HG02642 (cell line): ENCODE data around the gene MXI1.
"Not testable (repeated sequence)": the region's sequence is repeated elsewhere in the genome, so short reads cannot be mapped to it uniquely, and the experiment has no call there.

Experiments used
- ATAC-seq: cut with Tn5 transposase; IDR thresholded peaks from one replicate; pipeline ENCODE4 v1.9.1; 2021; ENCODE audit warnings: mild to moderate bottlenecking; ENCODE audit not compliant: unreplicated experiment, poor library complexity

MXI1 gene

GRCh38 chr10:110179220-110179619 is 28.2 kb upstream of the MXI1 start:
- no peak for ATAC-seq

- ATAC-seq = no peak
These were observed 26.0 kb upstream of the MXI1 start for GRCh38 chr10:110181451-110181850.

DNA sequence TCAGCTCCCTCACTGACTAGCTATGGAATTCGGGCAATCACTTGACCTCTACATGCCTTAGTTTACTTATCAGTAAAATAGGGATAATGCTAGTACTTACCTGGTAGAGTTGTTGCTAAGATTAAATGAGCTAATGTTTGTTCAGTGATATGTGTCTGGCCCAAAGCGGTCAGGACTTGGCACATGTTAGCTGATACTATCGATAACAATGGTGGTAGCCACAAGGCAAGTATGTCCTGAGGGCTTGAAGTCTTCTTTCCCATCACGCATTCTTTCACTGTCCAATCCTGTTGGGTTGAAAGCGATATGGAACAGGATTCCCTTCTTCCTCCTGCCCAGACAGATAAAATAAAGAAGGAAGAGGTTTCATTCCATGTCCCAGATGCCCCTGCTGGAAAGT is 25.5 kb upstream of the MXI1 start:
- ATAC-seq = no peak

- ATAC-seq = no peak
These were observed 23.0 kb upstream of the MXI1 start for GRCh38 chr10:110184398-110184797.

GRCh38 chr10:110185646-110186182 is 21.7 kb upstream of the MXI1 start:
- not testable (repeated sequence) for ATAC-seq

DNA sequence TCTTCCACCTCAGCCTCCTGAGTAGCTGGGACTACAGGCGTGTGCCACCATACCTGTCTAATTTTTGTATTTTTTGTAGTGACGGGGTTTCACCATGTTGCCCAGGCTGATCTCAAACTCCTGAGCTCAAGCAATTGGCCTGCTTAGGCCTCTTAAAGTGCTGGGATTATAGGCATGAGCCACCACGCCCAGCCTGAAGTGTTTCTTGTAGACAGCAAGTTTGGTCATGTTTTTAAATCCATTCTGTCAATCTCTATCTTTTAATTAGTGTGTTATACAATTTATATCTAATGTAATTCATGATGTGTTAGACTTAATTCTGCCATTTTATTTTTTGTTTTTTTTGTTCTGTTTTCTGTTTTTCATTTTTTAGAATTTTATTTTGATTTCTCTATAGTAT is 17.2 kb upstream of the MXI1 start:
- ATAC-seq = no peak

GRCh38 chr10:110192552-110192951 is 14.9 kb upstream of the MXI1 start:
- ATAC-seq = peak; percentile 64

DNA sequence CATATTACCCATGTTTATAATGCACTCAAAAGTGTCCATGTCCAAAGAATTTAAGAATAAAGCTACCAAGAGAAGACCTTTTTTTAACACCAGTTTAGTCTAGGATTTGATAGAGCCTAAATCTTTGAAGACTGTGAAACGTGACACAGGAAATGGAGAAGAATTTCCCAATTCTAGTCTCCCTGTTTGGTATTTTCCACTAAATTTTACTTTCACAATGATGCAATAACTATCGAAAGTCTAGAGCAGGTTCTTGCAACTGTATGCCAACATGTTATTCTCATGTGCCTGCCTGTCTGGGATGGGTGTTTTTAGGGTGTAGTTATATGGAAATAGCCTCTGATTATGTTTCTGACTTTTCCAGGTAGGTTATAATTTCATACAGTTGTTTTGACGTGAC is 6.9 kb upstream of the MXI1 start:
- no peak for ATAC-seq

DNA sequence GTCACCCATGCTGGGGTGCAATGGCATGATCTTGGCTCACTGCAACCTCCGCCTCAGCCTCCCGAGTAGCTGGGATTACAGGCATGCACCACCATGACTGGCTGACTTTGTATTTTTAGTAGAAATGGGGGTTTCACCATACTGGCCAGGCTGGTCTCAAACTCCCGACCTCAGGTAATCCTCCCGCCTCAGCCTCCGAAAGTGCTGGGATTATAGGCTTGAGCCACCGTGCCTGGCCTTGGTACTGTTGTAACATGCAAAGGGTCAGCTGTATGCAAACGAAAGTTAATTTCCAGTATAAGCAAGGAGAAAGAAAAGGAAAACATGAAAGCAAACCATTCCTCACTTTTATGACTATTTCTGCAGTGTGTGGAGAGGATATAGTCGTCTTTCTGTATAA is 6.4 kb upstream of the MXI1 start:
- not testable (repeated sequence) for ATAC-seq

DNA sequence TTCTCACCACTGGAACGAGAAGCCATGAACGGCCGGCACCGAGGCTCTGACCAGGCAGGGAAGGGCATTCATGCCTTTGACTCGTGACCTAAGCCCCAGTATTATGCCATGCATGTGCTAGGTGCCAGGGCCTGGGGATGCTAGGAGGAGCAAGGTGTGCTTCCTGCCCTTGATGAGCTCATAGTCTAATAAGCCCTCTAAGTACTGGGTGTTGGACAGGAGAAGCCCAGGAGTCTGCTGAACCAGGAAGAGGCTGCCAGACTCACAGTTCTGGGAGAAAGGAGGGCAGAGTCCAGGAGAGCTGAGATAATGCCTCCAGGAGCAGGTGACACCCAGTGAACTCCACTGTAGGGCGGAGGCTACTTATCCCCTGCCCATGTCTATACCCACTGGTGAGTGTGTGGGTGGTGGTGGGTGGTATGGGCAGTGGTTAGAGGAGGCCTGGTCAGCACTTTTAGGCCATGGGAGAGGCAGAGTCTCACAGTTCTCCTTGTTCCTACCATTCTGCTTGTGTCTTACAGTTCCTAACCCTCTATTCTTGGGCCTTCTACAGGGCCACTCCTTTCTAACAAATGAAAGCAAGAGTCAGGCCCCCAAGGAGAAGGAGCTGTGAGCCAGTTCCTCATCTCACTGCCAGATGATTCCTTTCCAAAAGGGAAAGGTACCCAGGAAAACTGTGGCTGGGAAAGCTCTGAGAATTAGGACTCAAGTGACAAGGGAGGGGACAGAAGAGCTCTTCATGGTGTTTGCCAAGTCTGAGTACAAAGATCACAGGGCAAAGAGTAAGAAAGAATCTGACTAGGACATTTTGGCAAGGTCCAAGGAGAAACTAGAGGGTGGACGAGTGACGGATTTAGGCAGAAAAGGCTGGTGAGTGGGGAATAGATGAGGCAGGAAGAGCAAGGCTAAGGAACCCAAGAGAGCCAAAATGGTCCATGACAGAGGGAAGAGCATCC is 3.6 kb upstream of the MXI1 start:
- no peak for ATAC-seq

DNA sequence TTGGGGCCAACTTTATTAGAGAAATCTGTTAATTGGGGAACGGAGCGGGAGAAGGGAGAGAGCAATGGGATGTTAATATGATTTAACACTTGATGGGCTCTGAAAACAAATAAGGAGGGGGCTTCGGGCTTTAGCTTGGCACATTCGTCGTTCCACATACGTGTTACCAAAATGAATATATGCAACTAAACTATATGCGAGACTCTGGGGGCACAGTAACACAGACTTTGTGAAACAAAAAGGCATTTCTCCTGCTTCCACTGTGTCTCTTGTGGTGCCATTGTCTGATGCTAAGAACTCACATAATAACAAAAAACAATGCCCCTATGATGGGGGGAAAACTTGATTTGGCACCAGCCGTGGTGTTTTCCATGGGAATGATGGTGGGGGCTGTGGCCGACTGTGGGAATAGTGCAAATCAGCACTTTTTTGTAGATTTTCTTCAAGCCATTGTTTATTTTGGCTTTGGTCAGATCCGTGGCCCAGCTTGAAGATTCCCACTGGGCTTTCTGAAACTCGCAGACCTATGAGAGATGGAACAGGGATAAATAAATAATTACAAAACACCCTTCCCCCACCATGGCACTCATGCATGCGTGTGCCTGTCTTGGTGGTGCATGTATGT is 2.2 kb upstream of the MXI1 start:
- ATAC-seq = no peak

GRCh38 chr10:110207805-110208613 is 604 bp downstream of the MXI1 start:
- peak; percentile 10 for ATAC-seq

- no peak for ATAC-seq
These were observed 1.4 kb downstream of the MXI1 start for GRCh38 chr10:110208614-110209453.

DNA sequence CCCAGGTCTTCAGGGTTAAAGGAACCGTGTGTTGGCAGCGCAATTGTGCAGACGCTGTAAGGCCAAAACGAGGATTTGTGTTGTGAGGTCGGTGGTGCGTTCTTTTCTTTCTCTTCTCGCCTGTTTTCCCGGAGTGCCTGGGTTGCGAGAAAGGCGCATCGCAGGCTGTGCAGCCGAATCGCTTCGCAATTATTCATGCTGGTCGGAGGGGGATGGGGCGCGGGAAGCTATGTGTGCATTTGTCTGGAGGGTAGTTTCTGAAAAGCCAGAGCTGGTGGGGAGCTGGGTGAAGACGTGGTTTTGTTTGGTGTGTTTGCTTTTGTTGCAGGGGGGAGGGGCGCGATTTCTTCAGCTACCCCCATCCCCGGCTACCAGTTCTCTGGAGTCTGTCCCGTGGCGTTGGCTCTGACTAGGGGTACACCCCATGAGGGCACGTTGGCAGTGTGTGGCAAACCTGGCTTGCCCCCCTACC is 2.1 kb downstream of the MXI1 start:
- ATAC-seq = no peak

- no peak for ATAC-seq
These were observed 2.7 kb downstream of the MXI1 start for GRCh38 chr10:110209926-110210673.

- peak; percentile 70 for ATAC-seq
These were observed 3.5 kb downstream of the MXI1 start for GRCh38 chr10:110210674-110211464.

DNA sequence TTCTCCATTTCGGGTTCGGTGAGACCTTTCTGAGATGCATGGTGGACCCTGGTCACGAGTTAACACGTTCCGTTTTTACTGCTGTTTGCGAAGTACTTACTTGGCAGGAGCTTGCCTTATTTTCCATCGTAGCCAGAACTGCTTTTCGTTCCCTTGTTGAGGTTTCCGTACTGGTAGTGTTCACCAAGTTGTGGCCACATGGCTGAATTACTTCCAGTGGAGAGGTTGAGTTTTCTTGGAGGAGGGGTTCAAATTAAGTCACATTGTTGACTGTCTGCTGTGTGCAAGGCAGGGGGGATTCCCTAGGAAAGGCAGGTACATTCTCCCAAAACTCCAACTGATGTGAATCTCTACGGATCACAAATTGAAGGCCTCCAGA is 4.0 kb downstream of the MXI1 start:
- ATAC-seq = no peak
